CD4-positive, alpha-beta T cell treated with Interferon gamma for 1 hour (primary cell): ENCODE data around the gene SLC6A19.

ENCODE experiments used
- DNase-seq: peaks from one replicate; pipeline ENCODE4 v3.0.0-alpha.2; 2020

Gene SLC6A19

GRCh38 chr5:1181451-1182359 is 19.7 kb upstream of the SLC6A19 start:
- no peak for DNase-seq

DNA sequence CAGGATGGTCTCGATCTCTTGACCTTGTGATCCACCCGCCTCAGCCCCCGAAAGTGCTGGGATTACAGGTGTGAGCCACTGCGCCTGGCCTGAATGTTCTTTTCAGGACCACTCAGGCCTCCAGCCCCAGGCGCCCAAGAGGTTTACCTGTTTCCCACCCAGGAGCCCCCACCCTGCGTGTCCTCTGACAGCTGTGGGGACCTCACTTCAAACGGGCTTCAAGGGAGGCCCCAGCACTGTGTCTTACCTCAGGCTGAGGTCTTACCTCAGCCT is 19.1 kb upstream of the SLC6A19 start:
- DNase-seq: no peak

DNA sequence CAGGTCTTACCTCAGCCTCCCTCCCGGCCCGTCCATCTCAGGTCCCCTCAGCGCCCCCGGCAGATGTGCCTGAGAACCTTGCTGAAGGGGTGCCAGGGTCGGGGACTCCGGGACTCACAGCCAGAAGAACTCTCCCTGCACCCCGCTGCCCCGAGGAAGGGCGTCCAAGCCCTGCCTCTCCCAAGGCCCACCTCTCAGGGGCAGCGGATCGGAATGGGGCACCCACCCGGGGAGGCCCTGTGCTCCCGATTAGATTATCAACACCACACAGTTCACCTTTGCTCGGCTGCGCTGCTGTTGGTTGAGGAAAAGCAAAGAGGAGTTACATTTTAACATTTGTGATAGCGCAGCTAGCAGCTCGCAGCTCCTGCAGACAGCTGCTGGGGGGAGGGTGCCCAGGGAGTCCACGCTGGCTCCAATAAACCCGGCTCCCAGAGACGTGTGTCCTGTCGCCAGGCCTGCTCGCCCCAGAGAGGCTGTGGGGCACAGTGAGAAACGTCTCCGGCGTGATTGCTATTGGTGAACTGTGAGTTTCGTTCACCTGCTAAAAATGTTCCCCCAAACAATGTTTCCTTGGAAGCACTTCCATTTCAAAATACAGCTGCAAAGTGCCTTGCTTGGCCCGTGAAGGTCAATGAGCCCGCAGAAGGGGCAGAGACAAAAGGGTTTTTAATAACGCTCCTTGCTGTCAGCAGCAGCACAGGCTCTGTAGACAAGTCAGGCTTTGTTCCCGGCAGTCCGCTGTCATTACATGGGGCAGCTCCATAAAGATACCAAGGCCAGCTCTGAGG is 18.6 kb upstream of the SLC6A19 start:
- DNase-seq: no peak

GRCh38 chr5:1183424-1184162 is 17.8 kb upstream of the SLC6A19 start:
- no peak for DNase-seq

DNA sequence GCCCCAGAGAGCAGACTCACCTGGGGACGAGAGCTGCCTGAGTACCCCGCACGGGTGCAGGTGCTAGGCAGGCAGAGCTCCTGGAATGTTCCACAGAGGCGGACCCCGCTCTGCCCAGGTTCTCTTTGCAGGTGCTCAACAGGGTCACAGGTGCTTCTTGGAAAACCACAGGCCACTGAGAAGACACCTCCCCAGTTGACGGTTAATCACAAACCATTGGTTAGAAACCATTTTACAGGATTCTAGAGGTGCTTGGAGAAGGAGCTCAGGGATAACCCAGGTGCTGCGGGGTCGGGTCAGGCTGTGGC is 17.3 kb upstream of the SLC6A19 start:
- DNase-seq: no peak

GRCh38 chr5:1184481-1184880 is 16.9 kb upstream of the SLC6A19 start:
- no peak for DNase-seq

DNA sequence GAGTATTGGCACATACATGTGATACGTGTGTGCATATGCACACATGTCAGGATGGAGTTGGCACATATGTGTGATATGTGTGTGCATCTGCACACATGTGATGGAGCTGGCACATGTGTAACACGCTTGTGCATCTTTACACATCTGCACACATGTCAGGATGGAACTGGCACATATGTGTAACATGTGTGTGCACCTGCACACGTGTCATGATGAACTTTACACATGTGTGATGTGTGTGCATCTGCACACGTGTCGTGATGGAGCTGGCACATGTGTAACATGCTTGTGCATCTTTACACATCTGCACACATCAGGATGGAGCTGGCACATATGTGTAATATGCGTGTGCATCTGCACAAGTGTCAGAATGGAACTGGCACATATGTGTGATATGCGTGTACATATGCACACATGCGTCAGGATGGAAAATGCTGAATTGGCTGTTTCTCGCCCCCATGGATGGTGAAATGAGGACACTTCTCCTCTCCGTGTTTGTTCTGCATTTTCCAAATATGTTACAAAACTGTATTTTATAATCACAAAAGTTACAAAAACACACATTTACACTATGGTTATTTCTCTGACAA is 16.3 kb upstream of the SLC6A19 start:
- no peak for DNase-seq

DNA sequence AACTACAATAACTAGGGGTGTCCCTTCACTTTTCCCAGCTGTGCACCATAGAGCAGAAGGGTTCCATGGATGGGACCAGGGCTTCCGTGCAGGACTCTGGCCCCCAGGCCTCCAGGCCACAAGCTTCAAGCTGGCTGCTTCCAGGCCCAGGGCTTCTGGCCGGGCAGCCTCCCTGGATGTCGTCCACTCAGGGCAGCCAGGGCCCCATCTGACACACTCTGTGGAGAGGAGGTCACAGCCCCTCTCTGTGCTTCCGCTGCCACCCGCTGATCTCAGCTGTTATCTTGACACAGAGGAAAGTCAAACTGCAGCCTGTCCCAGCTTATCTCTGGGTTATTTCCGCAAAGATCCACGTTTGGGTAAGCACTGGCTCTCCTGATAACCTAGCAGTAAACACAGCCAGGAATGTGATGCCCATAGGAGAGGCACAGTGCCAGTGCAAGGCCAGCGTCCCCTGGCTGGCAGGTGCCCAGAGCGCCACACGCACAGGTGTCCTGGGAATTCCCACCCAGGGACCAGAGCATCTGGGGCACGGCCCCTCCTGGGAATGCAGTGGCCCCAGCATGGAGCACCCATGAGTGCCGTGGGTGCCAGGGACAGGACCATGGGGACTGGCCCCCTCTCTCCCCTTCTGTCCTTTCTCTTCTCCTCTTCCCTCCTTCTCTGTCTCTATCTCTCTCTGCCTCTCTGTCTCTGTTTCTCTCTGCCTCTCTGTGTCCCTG is 15.6 kb upstream of the SLC6A19 start:
- no peak for DNase-seq

- DNase-seq: no peak
Observed at GRCh38 chr5:1186351-1187233, 14.8 kb upstream of the SLC6A19 start.

DNA sequence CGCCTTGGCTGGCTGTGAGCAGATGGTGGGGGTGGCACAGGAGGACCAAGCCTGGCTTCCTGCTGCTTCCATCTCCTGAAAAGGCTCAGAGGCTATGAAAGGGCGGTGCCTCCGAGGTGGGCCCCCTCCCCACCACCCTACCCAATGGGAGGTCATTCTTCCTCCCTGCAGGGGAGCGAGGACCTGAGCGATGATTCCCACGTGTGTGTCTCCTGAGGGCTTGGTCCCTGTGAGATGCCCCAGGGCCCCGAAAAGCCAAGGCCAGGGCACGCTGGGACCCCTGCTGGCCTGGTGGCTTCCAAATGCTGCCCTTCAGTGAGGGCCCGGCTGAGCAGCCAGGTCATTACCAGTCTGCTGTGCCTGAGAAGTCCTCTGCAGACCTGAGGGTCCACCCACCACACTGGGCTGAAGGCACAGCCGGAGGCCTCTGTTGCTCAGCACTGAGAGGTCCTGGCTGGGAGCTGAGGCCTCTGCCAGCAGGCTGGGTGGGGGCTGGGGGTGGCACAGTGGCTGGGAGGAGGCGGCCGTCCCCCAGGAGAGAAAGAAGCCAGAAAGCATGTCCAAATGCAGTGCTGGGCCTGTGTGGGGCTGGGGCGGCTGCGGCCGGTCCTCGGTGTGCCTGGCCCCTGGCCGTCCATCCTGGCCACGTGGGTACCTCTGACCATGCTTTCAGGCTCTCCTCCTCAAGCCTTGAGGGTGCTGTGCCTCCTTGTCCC is 14.0 kb upstream of the SLC6A19 start:
- no peak for DNase-seq

DNA sequence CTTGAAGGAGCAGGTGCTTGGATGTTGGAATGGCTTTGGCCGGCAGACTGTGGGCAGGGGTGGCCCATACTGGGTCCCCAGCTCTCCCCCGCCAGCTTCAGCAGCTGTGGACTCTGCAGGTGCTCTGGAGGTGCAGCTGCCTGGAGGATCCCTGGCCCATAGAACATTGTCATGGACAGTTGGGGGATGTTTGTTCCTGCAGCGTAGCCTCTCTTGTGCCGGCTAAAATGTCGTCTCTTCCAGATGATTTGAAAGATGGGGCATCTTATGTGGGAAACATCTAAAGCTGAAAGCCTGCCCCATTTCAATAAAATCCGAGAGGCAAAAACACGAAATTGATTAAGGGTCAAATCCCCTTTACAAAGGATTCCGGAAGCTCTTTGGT is 13.5 kb upstream of the SLC6A19 start:
- DNase-seq: no peak

GRCh38 chr5:1188464-1188863 is 12.9 kb upstream of the SLC6A19 start:
- DNase-seq: no peak

DNA sequence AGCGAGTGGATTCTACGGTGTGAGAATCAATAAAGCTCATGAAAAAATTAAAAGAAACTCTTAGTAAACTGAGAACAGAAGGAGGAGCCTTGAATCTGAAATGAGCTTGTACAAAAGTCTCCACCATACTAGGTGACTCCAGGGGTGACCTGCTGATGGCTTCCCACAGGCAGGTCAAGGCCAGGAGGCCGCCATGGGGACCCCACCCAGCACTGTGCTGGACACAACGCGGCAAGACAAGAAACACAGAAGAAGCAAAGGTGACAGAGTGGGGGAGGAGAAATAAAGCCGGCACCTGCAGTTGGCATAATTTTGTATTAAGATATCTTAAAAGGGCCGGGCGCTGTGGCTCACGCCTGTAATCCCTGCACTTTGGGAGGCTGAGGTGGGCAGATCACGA is 12.1 kb upstream of the SLC6A19 start:
- DNase-seq: no peak

- DNase-seq: no peak
Observed at GRCh38 chr5:1190278-1190677, 11.1 kb upstream of the SLC6A19 start.

DNA sequence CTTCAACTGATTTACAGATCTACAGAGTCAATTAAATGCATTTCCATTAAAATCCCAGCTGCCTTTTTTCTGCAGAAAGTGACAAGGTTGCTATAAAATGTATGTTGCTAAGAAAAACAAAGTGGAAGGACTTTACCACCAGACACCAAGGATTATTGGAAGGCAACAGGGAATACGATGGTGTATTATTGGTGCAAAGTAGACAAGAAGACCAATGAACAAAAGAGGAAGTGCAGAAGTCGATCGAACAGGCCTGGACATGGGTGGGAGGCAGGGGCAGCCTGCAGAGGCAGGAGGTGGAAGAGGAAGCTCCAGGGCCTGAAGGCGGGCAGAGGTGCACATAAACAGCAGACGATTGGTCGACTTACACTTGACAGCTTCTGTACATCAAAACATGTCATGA is 10.6 kb upstream of the SLC6A19 start:
- DNase-seq: no peak

DNA sequence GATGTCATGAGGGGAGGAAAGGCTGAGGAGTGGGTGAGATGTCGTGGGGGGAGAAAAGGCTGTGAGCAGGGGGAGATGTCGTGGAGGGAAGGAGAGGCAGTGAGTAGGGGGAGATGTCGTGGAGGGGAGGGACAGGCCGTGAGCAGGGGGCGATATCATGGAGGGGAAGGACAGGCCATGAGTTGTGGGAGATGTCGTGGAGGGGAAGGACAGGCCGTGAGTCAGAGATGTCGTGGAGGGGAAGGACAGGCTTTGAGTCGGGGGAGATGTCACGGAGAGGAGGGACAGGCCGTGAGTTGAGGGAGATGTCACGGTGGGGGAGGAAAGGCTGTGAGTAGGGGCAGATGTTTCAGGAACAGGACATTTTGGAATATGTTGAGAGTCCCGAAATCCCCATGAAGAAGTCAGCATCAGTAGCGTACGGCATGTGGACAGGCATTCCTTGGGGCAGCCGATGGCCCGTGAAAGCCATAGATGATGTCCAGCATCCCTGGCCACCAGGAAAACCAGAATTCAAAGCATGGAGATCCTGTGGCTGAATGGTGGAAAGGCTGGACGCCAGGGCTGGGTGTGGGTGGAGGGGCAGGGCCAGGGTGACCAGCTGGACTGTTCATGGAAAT is 8.3 kb upstream of the SLC6A19 start:
- DNase-seq: no peak

GRCh38 chr5:1193591-1193985 is 7.8 kb upstream of the SLC6A19 start:
- DNase-seq: no peak

- no peak for DNase-seq
Observed at GRCh38 chr5:1194378-1194777, 7.0 kb upstream of the SLC6A19 start.

DNA sequence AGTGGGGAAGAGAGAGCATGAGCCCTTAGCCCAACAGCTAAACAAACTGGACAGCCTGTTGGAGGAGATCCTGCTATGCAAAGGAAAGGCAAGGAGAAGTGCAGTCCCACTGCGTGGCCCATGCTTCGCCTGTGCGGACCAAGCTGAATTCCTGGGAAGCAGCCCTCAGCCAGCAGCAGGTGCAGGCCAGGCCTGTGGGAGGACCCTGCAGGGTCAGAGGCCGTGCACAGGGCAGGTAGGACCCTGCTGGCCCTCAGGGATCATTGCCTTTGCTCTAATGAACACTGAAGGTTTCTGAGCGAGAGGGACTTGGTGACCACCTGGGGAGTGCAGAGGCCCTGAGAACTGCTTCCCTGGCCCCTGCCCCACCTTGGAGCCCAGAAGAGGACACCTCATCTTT is 6.0 kb upstream of the SLC6A19 start:
- no peak for DNase-seq

GRCh38 chr5:1195916-1196315 is 5.5 kb upstream of the SLC6A19 start:
- no peak for DNase-seq

DNA sequence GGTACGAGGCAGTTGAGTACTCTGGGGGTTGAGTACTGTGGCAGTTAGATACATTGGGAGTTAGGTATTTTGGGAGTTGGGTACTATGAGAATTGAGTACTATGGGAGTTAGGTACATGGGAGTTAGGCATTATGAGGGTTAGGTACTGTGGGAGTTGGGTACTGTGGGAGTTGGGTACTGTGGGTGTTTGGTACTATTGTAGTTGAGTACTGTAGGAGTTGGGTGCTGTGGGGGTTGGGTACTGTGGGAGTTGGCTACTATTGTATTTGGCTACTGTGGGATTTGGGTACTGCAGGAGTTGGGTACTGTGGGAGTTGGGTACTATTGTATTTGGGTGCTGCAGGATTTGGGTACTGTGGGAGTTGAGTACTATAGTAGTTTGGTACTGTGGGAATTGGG is 4.8 kb upstream of the SLC6A19 start:
- DNase-seq: no peak
